ENCODE data around the gene DAB1. TPM values are rescaled to one million over a fixed set of nuclear protein-coding genes. Genes with fewer than 3 reads are reported as not detected.
"Not testable (repeated sequence)": the region's sequence is repeated elsewhere in the genome, so short reads cannot be mapped to it uniquely, and the experiment has no call there.

DAB1 gene
- polyA plus RNA-seq, 3 donors = 6.5 to 7.3 (median 7.2) TPM

- no peak for DNase-seq
Measured at GRCh38 chr1:57361516-57361915, 62.3 kb downstream of the DAB1 start.

DNA sequence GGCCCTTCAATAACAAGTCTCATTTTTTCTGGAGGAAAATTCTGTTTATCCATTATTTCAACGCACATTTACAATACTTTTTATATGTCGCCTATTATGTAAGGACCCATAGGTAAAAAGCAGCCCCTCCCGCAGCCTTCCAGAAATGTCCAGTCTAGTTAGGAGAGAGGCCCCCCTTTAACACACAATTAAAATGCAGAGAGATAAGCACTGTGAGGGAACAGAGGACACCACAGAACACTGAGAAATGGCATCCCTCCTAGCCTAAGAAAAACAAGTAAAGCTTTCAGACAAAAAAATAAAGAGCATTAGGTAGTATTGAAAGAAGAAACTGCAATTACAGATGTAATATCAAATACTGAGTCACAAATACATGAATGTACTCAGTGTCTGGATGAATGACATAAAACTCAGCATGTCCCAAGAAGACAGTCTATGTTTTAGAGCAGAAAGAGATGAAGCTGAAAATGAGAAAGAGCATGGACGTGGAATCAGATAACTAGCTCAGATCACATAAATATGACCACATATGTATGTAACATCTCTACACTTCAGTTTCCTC is 62.9 kb downstream of the DAB1 start:
- DNase-seq = no peak

GRCh38 chr1:57357462-57357861 is 66.4 kb downstream of the DAB1 start:
- DNase-seq = no peak

DNA sequence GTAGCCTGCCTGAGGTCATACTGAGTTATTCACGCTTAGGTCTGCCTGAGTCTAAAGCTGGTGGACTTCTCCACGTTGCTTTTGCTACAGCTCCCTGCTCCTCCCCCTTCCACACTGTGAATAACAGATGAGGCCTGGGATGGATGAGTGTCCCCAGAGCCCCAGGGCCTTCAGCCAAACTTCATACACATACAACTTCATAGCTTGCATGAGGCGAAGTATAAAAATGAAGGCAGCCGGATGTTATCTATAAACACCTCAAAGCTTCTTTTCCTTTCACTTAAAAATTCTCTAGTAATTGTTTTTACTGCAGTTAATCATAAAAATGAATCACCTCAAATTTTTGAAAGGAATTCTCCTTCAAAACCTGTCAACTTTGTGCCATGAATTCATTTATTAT is 70.2 kb downstream of the DAB1 start:
- peak; percentile 14 for DNase-seq

- no peak for DNase-seq
Measured at GRCh38 chr1:57350610-57351009, 73.2 kb downstream of the DAB1 start.

- no peak for DNase-seq
Measured at GRCh38 chr1:57348921-57349320, 74.9 kb downstream of the DAB1 start.

DNA sequence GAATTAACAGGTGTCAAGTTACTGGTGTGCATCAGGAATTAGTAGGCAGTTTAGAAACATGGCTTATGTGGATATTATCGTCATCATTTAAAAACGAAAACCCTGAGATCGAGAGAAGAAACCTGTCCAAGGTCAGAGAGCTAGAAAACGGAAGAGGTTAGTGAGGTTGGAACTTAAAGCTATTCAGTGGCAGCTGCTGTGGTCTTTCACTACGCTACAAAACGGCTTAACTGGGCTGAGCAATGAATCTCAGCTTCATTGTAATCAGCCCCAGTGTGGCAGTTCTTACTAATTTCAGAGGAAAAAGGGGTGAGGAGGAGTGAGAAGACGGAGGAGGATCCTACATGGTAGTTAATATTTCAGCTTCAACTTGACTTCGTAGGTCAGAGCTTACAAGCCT is 77.9 kb downstream of the DAB1 start:
- DNase-seq = no peak

DNA sequence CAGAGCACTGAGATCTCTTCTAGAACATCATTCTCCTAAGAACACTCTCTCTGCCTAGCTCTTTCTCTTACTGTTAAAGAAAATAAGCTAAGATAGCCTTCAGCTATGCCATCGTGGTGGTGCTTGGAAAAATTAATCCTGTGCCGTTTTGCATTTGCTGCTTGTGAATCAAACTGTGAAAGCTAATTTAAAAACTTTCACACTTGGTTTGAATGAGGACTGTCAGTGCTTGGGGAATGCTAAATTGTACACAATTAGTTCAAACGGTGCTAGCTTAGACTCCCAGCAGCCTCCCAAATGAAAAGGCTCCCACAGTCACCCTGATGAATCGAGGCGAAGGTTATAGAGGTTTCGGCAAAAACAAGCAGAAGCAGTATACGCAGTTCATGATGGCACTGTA is 79.6 kb downstream of the DAB1 start:
- DNase-seq = no peak

DNA sequence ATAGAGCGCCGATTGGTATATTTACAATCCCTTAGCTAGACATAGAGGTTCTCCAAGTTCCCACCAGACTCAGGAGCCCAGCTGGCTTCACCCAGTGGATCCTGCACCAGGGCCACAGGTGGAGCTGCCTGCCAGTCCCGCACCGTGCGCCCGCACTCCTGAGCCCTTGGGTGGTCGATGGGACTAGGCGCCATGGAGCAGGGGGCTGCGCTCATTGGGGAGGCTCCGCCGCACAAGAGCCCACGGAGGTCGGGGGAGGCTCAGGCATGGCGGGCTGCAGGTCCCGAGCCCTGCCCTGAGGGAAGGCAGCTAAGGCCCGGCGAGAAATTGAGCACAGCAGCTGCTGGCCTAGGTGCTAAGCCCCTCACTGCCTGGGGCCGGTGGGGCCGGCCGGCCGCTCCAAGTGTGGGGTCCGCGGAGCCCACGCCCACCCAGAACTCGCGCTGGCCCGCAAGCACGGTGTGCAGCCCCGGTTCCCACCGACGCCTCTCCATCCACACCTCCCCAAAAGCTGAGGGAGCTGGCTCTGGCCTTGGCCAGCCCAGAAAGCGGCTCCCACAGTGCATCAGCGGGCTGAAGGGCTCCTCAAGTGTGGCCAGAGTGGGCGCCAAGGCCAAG is 80.5 kb downstream of the DAB1 start:
- DNase-seq = not testable (repeated sequence)

DNA sequence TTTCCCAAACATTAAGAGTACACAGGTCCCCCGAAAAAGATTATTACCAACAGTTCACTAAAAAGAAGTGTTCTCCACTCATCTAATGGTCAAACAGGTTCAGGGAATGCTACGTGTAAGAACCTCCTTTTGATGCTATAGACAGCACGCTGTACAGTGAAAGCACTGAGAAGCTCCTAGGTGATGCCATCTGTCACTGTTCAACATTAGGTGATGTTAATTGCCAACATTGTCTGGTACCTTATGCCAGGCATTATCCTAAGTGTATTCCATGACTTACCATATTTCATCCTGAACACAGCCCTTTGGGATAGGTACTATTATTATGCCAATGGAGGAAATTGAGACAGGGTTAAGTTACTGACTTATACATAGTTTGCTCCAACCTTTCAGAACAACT is 82.1 kb downstream of the DAB1 start:
- no peak for DNase-seq

DNA sequence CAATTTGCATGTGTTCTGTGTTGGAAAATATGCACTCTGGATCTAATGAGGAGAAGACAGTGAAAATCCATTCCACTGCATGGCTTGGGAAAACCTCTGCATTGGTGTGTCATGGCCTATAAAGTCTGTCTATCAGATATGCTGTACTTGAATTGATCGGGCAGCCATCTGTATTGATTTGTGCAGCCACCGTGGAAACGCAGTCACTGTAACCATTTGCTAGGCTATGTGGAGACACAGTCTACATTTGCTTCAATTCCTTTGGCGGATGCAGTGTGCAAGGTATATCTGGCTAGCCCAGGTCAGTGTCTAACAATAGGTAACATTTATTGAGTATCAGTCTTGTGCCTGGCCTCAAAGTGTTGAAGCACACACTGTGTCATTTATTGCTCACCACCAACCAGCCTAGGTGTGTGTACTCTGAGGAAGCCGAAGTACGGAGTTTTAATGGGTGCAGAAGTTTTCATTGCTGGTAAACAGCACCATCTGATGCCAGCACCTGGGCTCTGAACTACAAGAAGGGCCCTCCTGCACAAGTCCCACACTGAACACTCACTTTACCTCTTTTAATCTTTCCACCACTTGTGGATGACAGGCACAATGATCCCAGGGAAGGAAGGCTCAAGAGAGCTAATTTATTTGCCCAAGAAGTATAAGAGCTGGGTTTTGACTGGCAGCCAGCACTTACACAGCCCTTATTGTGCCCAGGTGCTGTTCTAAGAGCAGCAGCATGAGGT is 83.4 kb downstream of the DAB1 start:
- DNase-seq = no peak

DNA sequence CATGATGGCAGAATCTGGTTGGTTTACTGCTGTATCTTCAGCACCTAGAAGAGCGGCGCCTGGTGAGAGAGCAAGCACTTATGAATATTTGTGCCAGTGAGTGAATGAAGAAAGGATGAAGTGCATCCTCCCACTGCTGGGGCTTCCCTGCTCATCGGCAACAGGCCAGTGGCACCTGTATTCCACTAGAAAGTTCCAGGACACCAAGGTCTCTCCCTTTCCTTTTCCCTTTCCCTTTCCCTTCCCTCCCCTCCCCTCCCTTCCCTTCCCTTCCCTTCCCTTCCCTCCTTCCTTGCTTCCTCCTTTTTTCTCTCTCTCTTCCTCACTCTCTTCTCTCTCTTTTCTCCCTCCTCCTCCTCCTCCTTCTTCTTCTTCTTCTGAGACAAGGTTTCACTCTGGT is 86.2 kb downstream of the DAB1 start:
- DNase-seq = no peak

- no peak for DNase-seq
Measured at GRCh38 chr1:57336793-57337192, 87.1 kb downstream of the DAB1 start.

GRCh38 chr1:57331620-57332019 is 92.2 kb downstream of the DAB1 start:
- DNase-seq = no peak

DNA sequence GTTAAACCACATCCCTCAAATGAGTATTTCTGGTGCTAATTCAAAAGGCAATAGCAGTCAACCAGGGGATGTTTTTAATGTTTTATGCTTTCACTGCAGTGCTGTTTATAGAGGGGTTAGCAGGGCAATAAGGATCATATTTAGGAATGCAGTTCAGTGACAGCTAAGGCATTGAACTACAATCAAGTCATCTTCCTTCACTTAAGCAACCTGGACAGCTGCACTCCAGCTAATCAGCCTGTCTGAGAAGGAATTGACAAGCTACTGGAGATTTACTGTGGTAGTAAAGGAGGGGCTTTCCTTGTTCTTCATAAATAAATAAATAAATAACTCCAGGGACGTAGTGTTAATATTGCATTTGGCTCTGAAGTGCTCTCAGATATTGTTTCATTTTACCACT is 93.9 kb downstream of the DAB1 start:
- no peak for DNase-seq

- no peak for DNase-seq
Measured at GRCh38 chr1:57329001-57329527, 94.8 kb downstream of the DAB1 start.

DNA sequence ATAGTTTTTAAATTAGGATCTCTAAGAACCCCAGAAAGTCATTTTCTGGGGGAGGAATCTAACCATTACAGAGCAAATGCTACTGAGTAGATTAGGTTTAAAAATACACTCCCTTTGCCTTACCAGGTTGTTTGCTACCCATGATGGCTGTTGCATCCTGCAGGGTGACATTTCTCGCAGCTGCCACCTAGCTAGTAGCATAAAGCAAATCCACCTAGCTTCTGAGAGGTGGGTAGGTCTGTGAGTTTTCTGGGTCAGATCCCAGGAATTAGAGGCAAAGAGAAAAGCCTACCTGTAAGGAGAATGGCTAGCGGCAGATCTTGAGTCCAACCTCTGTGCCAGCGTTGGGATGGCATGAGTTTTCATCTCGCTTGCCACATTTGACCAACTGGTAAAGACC is 95.9 kb downstream of the DAB1 start:
- no peak for DNase-seq

- DNase-seq = no peak
Measured at GRCh38 chr1:57327336-57327735, 96.5 kb downstream of the DAB1 start.

- DNase-seq = no peak
Measured at GRCh38 chr1:57325536-57325935, 98.3 kb downstream of the DAB1 start.

DNA sequence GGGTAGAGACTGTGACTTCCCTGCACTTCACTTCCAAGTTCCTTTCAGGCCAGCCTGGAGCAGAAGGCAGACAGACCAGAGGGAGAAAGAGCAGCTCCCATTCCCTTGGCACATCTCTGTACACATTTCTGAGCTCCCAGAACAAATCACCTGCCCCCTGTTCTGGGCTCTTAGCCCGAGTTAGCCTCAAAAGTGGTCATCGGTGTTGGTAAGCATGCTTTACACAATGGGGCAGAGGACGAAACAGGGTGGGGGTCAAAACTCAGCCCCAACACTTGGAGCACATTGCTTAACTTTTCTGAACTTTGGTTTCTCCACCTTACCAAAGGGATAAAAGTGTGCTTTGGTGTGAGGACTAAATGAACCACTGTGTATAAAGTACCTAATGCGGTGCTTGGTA is 98.7 kb downstream of the DAB1 start:
- no peak for DNase-seq

GRCh38 chr1:57324388-57324787 is 99.5 kb downstream of the DAB1 start:
- no peak for DNase-seq

- no peak for DNase-seq
Measured at GRCh38 chr1:57321776-57322175, 102.1 kb downstream of the DAB1 start.

DNA sequence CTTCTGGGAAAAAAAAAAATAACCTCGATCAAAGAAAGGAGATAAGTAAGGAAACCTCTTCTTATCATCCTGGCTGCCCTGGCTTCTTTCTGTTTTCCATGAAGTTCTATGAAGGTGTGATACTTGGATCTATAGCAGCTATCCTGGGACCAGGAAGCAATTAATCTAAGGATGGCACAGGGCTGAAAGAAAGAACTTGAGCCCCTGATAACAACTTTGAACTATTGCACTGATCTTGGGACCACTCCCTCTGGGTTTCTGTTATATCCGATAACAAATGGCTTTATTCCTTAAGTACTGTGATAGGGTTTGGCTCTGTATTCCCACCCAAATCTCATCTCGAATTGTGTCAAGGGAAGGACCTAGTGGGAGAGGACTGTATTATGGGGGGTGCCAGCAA is 104.1 kb downstream of the DAB1 start:
- no peak for DNase-seq
